ENCODE results near the gene SHISAL2A.
"Not testable (repeated sequence)": the region's sequence is repeated elsewhere in the genome, so short reads cannot be mapped to it uniquely, and the experiment has no call there.

Gene SHISAL2A

GRCh38 chr1:52691821-52692220, 58.9 kb downstream of the SHISAL2A start:
- no peak for DNase-seq

- DNase-seq, result no peak
Measured at GRCh38 chr1:52692697-52693096, 59.7 kb downstream of the SHISAL2A start.

- DNase-seq, result not testable (repeated sequence)
Measured at GRCh38 chr1:52693351-52693750, 60.4 kb downstream of the SHISAL2A start.

- no peak for DNase-seq
Measured at GRCh38 chr1:52693843-52694242, 60.9 kb downstream of the SHISAL2A start.

GRCh38 chr1:52695627-52696026, 62.7 kb downstream of the SHISAL2A start:
- DNase-seq, result no peak

GRCh38 chr1:52697795-52698674, 65.1 kb downstream of the SHISAL2A start, which contains the start of gene COA7:
Gene COA7, minus strand, starts transcription at chr1:52698347. Its CDS starts 21 bp downstream, at chr1:52698326.
- DNase-seq, result peak; percentile 81

- peak; percentile 78 to 85 for DNase-seq
Measured at GRCh38 chr1:52702886-52703787, 70.2 kb downstream of the SHISAL2A start.

- DNase-seq, result no peak
Measured at GRCh38 chr1:52706136-52706670, 73.2 kb downstream of the SHISAL2A start.
